LHCN-M2 (cell line): Measurements from ENCODE around the gene TTLL5. TPM values are rescaled to one million over a fixed set of nuclear protein-coding genes. Genes with fewer than 3 reads are reported as not detected.

ENCODE experiments used
- DNase-seq: peaks from one replicate; pipeline ENCODE4 v3.0.0-alpha.2; 2012; ENCODE audit warnings: low read depth
- polyA plus RNA-seq: library from polyadenylated mRNA; unstranded; fragments of >200 nt; gene quantifications from one replicate; pipeline ENCODE4 v1.2.1, GENCODE V29; 2012; ENCODE audit warnings: missing spikeins
- total RNA-seq: library from RNA; depleted of rRNA; stranded (reverse); fragments of >200 nt; gene quantifications from 2 replicates; pipeline ENCODE4 v1.2.3, GENCODE V29; 2014; rRNA removed

The TTLL5 gene, protein sequence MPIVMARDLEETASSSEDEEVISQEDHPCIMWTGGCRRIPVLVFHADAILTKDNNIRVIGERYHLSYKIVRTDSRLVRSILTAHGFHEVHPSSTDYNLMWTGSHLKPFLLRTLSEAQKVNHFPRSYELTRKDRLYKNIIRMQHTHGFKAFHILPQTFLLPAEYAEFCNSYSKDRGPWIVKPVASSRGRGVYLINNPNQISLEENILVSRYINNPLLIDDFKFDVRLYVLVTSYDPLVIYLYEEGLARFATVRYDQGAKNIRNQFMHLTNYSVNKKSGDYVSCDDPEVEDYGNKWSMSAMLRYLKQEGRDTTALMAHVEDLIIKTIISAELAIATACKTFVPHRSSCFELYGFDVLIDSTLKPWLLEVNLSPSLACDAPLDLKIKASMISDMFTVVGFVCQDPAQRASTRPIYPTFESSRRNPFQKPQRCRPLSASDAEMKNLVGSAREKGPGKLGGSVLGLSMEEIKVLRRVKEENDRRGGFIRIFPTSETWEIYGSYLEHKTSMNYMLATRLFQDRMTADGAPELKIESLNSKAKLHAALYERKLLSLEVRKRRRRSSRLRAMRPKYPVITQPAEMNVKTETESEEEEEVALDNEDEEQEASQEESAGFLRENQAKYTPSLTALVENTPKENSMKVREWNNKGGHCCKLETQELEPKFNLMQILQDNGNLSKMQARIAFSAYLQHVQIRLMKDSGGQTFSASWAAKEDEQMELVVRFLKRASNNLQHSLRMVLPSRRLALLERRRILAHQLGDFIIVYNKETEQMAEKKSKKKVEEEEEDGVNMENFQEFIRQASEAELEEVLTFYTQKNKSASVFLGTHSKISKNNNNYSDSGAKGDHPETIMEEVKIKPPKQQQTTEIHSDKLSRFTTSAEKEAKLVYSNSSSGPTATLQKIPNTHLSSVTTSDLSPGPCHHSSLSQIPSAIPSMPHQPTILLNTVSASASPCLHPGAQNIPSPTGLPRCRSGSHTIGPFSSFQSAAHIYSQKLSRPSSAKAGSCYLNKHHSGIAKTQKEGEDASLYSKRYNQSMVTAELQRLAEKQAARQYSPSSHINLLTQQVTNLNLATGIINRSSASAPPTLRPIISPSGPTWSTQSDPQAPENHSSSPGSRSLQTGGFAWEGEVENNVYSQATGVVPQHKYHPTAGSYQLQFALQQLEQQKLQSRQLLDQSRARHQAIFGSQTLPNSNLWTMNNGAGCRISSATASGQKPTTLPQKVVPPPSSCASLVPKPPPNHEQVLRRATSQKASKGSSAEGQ (N-terminal part only)
- total RNA-seq: 12.8 and 22.0 TPM in 2 replicates
- polyA plus RNA-seq: 14.3 TPM

DNA sequence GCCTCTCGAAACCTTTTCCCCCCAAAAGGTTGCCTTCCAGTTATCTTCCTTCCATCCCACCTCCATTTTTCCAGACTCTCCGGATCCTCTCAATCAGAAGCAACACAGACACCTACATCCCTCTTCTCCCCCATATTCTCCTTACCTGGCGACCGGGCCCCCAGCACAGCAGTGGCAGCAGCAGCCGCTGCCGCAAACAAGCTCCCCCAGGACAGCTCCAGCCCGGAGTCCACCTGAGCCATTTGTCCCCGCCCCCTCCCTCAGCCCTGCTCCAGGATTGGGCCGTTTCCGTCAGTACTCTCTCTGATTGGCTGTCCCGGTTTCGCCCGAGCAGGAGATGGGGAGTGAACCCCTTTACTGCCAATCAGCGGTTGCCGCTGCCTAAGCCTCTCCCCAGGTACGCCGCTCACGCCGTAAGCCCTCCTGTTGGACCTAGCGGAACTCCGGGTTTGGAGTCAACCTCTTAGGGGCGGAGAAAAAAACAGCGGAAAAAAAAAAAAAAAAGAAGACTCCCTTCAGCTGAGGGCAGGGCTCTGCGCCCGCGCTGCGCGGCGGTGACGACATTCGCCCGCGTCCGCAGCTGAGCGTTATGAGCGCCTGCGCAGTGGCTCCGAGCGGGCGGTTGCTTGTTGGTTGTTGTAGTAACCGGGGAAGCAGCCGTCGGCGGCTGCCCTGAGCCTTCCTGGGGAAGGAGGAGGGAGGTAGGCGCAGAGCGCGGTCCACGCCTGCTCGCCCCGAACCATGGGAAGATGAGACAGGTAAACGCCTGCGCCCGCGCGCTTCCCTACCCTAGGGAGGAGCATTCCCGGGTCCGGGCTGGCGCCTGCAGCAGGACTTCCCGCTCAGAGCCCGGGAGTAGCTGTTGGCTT, at the start of gene TTLL5, which contains the start of gene ERG28:
Gene TTLL5 (plus strand): TSS at position 617 of the 869 bp plus-strand sequence. CDS start 1,904 bp downstream, outside the sequence.
Gene ERG28 (minus strand): TSS at position 247 of the 869 bp plus-strand sequence. CDS start 3,374 bp downstream, outside the sequence.
- peak; percentile 96 for DNase-seq

DNA sequence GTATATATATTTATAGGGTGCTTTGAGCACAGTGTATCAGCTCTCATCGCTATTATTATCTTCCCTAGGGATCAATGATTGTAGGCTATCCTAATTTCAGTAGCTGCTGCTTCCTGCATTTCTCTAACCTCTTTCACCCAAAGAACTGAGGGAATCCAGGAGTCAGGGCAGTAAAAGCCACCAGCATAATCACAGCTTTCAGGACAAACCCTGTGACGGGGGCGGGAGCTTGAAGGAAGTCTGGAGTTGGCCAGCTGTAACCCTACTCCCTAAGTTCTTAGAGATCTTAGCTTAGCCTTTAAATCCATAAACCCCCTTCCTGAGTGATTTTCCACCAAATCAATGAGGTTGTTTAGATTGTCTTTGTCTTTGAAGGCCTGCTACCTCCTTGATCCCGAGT, 48.9 kb upstream of the TTLL5 start:
- DNase-seq: no peak

DNA sequence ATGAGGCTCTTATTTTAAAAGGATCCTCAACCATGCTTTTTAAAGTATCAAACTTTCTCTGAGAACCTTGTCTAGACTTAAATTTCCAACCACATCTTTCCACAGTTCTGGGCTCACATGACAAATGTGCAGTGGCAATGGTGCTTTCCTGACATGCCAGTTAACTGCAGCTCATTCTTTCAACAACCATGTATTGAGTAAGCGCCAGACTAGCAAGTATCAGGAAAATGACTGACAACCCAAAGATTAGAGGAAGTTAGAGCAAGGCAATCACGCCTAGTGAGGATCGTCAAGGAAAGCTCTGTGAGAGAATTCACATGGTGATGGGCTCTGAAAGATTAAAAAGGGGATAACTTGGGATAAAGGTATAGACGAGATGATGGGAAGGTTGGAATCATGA, 46.9 kb upstream of the TTLL5 start:
- DNase-seq: no peak

DNA sequence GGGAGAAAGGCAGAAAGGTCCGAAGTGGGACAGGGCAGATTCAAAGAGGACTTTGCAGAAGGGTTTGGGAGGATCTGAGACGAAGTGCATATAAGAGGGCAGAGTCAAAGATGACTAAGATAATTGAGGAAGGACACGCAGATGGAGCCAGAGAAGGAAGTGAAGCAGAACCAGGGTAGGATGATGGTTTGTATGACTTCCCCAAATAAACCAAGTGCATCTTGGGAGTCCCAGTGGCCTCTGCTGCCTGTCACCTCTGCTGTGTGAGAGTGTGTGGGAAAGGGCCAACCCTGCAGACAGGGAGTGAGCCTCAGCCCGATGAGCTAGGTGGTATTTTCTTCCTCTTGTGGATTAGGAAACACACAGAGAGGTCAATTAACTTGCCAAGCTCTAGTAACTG, 45.8 kb upstream of the TTLL5 start:
- DNase-seq: no peak

DNA sequence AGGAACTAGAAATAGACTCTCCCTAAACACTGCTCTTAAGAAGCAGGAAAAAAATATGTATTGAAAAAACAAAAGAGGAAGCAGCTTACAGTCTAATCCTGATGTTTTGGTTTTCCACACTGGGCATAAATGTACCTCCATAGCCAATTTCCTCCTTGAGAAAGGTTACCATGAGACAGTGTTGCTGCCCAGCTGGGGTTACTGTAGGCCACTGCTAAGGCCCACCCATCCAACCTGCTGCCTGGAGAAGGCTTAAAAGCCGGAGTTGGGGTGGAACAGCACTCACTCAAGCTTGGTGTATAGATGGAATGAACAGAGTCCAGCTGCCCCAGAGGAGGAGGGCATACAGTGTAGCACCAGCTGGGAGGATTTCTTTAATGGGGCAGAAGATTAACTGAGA, 41.5 kb upstream of the TTLL5 start:
- no peak for DNase-seq

DNA sequence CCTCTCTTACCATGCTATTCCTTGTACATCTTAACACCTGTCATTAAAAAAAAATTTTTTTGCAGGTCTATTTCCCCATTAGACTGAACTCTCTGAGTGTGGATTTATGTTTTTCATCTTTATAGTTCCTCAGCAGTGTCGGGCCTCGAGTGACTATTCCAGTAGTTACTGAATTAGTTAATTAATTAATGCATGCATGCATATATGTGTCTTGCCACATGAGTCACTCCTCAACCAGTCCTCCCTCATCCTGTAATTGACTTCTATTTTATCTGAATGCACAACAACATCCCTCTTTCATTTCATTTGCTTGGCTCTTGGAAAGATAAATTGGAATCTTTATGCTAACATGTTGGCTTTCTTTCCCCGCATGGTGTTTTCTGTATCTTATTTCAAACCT, 36.0 kb upstream of the TTLL5 start:
- no peak for DNase-seq

DNA sequence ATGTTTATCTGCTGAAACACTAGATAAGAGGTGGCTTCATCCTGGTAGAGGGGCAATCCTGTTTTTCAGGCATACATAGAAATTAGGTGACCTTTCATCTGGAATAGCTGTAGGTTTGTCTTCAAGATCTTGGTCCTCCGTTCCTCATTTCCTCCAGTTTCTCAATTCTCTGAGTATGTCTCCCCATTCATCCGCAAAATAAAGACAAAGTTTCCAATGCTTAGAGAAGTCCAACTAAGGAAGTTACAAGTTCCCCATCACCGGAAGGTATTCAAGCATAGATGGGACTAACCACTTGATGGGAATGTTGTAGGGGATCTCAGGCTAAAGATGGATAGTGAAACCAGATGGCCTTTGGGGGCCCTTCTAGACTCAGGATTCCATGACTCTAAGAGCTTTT, 34.6 kb upstream of the TTLL5 start:
- DNase-seq: no peak

DNA sequence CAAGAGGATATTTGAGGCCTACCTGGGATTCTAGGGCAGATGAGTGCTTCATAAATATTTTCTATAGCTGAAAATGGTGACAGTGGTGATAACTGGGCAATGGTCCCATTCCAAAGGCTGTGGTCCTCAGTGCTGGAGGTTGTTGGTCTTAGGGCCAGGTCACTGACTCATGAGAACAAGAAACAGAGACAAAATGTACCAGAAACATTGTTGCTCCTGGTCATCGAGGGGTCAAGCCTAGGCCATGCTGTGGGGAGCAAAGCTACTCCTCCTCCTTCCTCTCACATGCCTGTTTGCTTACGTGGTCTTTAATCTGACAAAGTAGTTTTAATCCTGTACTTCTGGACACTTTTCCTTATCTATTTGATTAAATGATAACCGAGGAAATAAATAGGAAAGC, 34.2 kb upstream of the TTLL5 start:
- DNase-seq: peak; percentile 87

DNA sequence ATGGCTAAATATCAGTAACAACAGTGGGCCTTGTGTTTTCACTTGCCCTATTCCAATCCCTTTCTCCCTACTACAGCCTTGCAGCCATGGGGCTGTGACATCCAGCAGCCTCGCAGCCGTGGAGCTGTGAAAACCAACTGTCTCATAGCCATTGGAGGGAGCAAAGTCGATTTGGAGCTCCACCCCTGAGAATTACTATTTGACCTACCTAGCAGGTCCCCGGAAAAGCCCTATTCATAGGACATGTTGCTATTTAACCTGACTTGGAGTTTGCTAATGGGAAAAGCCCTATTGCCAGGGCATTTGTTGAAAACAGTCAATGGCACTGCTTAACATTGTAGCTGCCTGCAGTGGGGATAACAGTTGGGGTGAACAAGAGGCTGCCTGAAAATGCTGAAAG, 33.6 kb upstream of the TTLL5 start:
- no peak for DNase-seq

DNA sequence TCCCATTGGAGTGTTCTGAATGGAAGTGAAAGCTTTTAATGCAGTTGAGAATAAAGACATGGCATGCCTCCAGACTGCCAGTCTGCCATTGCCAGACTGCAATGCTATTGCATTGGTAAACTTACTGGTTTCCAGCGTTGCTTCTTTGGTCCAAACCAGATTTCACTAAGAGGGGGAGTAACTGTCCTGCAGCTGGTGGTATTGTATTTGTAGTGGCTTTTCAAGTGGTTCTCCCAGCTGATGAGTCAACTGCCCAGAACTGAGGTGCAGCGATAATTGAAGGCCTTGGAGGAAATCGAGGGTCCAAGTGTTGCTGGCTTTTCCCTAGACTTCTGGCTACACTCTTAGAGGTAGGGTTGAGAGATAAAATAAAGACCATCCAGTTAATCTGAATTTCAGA, 32.2 kb upstream of the TTLL5 start:
- peak; percentile 80 for DNase-seq

DNA sequence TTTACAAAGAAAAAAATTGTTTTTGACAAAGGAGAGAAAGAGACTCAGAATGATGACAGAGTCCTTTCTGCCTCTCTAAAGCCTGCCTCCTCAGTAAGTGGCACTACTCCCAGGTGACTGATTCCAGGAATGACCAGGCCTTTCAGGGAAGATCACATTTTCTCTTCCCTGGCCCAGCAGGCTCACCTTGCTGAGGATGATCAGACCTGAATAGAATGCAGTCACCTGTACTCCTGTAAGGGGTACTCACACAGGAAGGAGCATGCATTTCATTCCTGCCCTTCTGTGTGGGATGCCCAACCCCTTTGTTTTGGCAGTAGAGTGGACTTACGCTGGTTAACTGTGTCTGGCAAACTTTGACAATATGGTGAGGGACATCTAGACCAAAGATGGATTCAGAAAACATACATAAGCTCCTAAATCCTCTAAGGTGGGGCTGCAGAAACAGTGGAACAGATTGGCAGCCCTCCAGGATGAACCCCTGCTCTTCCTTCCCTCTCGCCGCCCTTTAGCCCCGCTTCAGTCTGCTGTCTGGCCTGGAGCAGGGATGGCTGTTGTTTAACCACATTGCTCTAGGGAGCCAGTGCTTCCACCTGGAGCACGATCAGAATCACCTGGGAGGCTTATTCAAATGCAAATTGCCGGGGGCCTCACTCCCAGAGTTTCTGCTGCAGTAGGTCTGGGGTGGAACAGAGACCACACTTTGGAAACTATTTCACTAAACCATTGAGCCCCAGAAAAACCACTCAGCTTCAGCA, 30.2 kb upstream of the TTLL5 start:
- no peak for DNase-seq

DNA sequence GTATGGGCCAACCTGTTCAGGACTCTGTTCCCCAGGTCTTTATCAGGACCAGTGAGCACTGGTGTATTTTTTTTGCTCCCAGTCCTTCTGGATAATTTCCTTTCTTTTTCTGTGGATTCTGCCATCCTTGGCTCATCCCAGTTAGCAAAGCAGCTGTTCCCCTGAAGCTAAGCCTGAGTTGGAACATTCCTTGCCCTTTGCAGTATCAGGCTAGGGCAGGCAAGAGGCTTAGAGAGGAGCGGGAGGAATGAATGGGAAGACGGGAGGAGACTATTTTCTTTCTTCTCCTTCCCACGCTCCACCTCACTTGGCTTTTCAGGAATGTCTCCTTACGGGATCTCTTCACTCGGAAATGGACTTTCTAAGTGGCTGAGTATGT, 29.6 kb upstream of the TTLL5 start:
- DNase-seq: peak; percentile 83

DNA sequence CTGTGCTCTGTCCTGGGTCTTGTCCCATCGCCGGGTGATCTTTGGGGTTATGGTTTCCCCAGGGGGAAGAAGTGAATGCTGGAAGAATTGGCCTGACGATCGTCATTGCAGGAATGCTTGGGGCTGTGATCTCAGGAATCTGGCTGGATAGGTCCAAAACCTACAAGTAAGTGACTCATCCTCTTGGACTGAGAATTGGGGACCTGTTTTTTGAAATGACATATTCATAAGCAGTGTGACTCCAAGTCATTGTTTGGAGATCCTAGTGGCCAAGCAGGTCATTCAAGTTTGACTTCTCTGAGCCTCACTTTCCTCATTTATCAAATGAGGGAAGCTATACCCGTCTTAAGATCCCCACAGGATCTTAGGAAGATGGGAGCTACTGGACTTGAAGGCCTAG, 26.2 kb upstream of the TTLL5 start:
- no peak for DNase-seq

DNA sequence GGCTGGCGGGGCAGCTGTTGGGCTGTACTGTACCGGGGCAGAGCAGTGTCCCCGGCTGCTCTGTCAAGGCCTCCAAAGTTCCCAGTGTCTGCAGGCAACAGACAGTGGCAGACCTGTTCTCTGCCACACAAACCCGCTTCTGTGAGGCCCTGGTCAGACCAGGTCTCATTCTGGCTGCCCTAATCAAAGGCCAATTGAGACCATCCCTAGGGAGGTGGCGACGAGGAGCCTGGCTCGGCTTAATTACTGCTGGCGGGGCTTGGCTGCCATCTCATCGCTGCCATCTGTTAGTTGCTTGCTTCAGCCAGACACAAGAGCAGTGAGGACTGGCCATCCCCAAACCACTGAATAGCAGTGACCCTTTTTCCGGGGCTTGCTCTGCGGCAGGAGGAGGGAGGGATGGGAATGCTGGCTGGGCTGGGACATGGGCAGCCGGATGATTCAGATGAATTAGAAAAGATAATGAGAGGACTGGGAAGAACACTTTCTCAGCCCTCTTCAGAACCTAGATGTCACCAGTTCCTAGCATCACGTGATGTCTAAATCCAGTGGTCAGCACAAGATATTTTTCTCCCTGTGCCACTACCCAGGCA, 24.9 kb upstream of the TTLL5 start:
- peak; percentile 89 for DNase-seq

DNA sequence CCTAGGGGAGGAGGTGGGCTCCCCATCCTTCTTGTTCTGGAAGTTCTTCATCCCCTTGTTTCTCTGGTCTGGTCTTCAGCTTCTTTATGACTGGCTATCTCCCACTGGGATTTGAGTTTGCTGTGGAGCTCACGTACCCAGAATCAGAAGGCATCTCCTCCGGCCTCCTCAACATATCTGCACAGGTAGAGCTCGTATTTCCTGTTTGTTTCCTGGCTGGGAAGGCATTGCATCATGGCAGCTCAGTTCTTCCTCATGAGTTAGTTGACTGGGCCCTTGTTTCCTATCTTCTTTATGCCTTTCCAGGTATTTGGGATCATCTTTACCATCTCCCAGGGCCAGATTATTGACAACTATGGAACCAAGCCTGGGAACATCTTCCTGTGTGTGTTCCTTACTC, 20.2 kb upstream of the TTLL5 start:
- DNase-seq: no peak

DNA sequence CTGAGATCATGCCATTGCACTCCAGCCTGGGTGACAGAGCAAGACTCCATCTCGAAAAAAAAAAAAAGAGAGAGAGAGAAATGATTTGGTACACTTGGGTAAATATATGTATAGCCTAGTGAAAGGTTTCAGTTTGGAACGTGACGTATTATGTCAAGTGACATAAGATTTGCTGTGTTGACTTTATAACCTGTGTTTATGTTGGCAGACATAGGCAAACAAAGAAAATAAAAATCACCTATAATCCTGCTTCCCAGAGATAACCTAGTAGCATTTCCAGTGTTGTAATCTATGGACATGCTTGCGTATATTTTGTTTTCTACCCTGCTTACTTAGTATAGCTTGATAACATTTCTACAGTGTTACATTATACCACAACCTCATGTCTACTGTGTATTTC, 17.1 kb upstream of the TTLL5 start:
- DNase-seq: no peak

DNA sequence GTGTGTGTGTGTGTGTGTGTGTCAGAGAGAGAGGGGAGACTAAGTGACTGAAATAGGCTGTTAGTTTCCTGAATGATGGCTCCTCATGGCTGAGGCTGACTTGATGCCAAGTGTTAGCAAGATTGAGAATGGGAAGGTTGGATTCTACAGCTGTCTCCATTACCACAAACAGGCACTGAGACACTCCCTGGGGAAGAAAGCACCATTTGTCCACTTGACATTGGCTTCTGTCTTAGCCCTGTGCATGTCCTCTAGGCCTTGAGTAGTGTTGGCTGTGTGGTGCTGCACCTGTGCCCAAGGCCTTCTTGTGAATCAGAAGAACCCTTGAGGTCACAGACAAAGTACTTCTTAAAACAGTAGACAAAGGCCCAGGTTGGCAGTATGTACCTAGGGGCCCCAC, 16.0 kb upstream of the TTLL5 start:
- peak; percentile 96 for DNase-seq

DNA sequence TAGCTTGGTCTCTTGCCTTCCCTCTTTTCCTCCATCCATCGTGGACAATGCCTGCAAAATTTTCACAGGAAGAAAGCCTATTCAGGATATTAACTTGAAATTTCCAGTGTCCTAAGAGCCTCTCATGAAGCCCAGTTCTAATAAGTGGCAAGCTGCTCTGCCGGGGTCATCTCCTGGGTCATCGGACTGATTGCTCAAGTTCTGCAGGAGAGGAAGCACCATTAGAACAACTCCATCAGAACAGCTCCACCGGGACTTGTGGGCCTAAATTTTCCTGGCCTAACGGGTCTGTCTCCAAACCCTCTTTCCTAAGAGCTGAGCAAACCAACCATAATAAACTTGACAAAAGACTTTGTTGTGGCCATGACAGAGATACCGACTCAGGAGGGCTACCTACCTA, 14.3 kb upstream of the TTLL5 start:
- no peak for DNase-seq

DNA sequence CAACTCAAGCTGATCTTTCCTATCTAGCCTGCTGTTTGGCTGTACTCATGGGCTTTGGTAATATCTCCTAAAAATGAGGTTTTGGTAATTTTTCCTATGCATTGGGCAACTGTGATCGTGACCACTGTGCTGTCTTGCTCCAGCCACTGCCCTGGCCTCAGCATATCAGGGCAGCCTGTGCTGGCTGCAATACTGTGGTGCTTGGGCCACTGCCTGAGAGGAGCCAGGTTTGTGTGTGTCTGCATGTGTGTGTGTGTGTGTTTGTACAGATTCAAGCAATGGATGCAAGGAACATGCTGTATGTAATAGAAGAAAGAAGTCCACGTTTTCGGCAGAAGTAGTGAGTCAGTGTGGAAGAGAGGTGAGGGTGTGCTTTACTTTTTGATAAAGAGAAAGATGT, 13.4 kb upstream of the TTLL5 start:
- no peak for DNase-seq
